HG03060 (cell line): Measurements from ENCODE around the gene AOAH.
"Not testable (repeated sequence)": the region's sequence is repeated elsewhere in the genome, so short reads cannot be mapped to it uniquely, and the experiment has no call there.

Experiments used
- ATAC-seq: cut with Tn5 transposase; IDR thresholded peaks from one replicate; pipeline ENCODE4 v1.9.1; 2021; ENCODE audit warnings: low read depth, moderate number of reproducible peaks; ENCODE audit not compliant: unreplicated experiment

Gene AOAH

GRCh38 chr7:36521133-36521532 is 203.2 kb downstream of the AOAH start:
- ATAC-seq = no peak

GRCh38 chr7:36515847-36516246 is 208.4 kb downstream of the AOAH start:
- ATAC-seq = no peak

- ATAC-seq = no peak
Measured at GRCh38 chr7:36514289-36515243, 209.7 kb downstream of the AOAH start.

- no peak for ATAC-seq
Measured at GRCh38 chr7:36513393-36513792, 210.9 kb downstream of the AOAH start.

GRCh38 chr7:36512616-36513015 is 211.7 kb downstream of the AOAH start:
- ATAC-seq = no peak

GRCh38 chr7:36509962-36510361 is 214.3 kb downstream of the AOAH start:
- ATAC-seq = no peak

GRCh38 chr7:36507475-36508440 is 216.5 kb downstream of the AOAH start:
- no peak for ATAC-seq

- no peak for ATAC-seq
Measured at GRCh38 chr7:36506820-36507219, 217.5 kb downstream of the AOAH start.

GRCh38 chr7:36506130-36506798 is 218.0 kb downstream of the AOAH start:
- ATAC-seq = no peak

GRCh38 chr7:36504617-36505016 is 219.7 kb downstream of the AOAH start:
- not testable (repeated sequence) for ATAC-seq

GRCh38 chr7:36504216-36504615 is 220.1 kb downstream of the AOAH start:
- not testable (repeated sequence) for ATAC-seq

GRCh38 chr7:36497775-36498174 is 226.5 kb downstream of the AOAH start:
- ATAC-seq = no peak

GRCh38 chr7:36497176-36497575 is 227.1 kb downstream of the AOAH start:
- not testable (repeated sequence) for ATAC-seq

- ATAC-seq = no peak
Measured at GRCh38 chr7:36496576-36496975, 227.7 kb downstream of the AOAH start.

GRCh38 chr7:36491317-36491716 is 233.0 kb downstream of the AOAH start:
- ATAC-seq = no peak

GRCh38 chr7:36490419-36490830 is 233.9 kb downstream of the AOAH start:
- no peak for ATAC-seq

- ATAC-seq = not testable (repeated sequence)
Measured at GRCh38 chr7:36488672-36489071, 235.6 kb downstream of the AOAH start.

GRCh38 chr7:36487756-36488336 is 236.4 kb downstream of the AOAH start:
- no peak for ATAC-seq

GRCh38 chr7:36486336-36486735 is 238.0 kb downstream of the AOAH start:
- ATAC-seq = no peak

- no peak for ATAC-seq
Measured at GRCh38 chr7:36484265-36484664, 240.0 kb downstream of the AOAH start.
